NCI-H526 treated with DMSO at 0.1 percent for 48 hours (cell line): ENCODE data around the gene KCNN1.
"Not testable (repeated sequence)": the region's sequence is repeated elsewhere in the genome, so short reads cannot be mapped to it uniquely, and the experiment has no call there.

ENCODE experiments used
- DNase-seq: peaks from one replicate; lab custom pipeline; 2025; lab: John Stamatoyannopoulos, UW

KCNN1 gene

GRCh38 chr19:18001777-18002345, 35.0 kb downstream of the KCNN1 start:
- no peak for DNase-seq

- DNase-seq, result no peak
Measured at GRCh38 chr19:18002347-18002850, 35.5 kb downstream of the KCNN1 start.

GRCh38 chr19:18005750-18006149, 38.8 kb downstream of the KCNN1 start:
- not testable (repeated sequence) for DNase-seq

GRCh38 chr19:18007044-18007916, 40.4 kb downstream of the KCNN1 start:
- DNase-seq, result no peak

- DNase-seq, result peak; percentile 48
Measured at GRCh38 chr19:18007917-18008673, 41.2 kb downstream of the KCNN1 start, which contains the start of gene ARRDC2. Gene ARRDC2 (plus strand): TSS chr19:18008170. CDS start chr19:18008311, 141 bp downstream.

- no peak for DNase-seq
Measured at GRCh38 chr19:18008814-18009213, 41.9 kb downstream of the KCNN1 start.

- no peak for DNase-seq
Measured at GRCh38 chr19:18009412-18010066, 42.6 kb downstream of the KCNN1 start.

- no peak for DNase-seq
Measured at GRCh38 chr19:18010149-18010548, 43.2 kb downstream of the KCNN1 start.

GRCh38 chr19:18013210-18014111, 46.6 kb downstream of the KCNN1 start:
- no peak for DNase-seq

GRCh38 chr19:18014197-18014596, 47.3 kb downstream of the KCNN1 start:
- no peak for DNase-seq

- DNase-seq, result no peak
Measured at GRCh38 chr19:18016209-18016910, 49.5 kb downstream of the KCNN1 start.

GRCh38 chr19:18017275-18018083, 50.6 kb downstream of the KCNN1 start:
- no peak for DNase-seq

GRCh38 chr19:18020212-18021085, 53.5 kb downstream of the KCNN1 start:
- DNase-seq, result no peak

- DNase-seq, result no peak
Measured at GRCh38 chr19:18021121-18021755, 54.3 kb downstream of the KCNN1 start.

GRCh38 chr19:18023622-18024251, 56.8 kb downstream of the KCNN1 start:
- DNase-seq, result no peak

- DNase-seq, result no peak
Measured at GRCh38 chr19:18027151-18027550, 60.2 kb downstream of the KCNN1 start.

- no peak for DNase-seq
Measured at GRCh38 chr19:18029617-18030338, 62.9 kb downstream of the KCNN1 start.
